Islet of Langerhans (tissue), 1 donor: ENCODE data around the gene FAM210B.
"Not testable (repeated sequence)": the region's sequence is repeated elsewhere in the genome, so short reads cannot be mapped to it uniquely, and the experiment has no call there.

Experiments
- FAIRE-seq: peaks from one replicate; lab custom pipeline; 2011; peaks lifted over from hg19 to GRCh38; lab: Jason Lieb, UNC

FAM210B gene

GRCh38 chr20:56393653-56394052 is 34.9 kb downstream of the FAM210B start:
- no peak for FAIRE-seq

DNA sequence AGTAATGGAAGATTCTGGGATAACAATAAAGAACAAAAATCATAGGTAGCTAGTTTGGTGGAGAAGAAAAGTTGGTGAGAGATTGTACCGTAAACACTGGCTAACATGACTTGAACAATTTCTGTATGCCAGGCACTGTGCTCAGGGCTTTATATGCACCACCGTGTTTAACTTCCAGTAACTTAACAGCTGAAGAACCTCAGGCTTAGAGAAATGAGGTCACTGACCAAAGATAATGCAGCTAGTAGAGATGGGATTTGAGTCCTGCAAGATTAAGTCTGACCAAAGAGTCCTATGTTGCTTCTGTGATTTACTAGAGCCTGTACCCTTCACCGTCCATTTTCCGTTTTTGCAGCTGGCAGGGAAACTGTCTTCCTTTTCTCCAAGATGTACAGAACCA is 36.4 kb downstream of the FAM210B start:
- no peak for FAIRE-seq

DNA sequence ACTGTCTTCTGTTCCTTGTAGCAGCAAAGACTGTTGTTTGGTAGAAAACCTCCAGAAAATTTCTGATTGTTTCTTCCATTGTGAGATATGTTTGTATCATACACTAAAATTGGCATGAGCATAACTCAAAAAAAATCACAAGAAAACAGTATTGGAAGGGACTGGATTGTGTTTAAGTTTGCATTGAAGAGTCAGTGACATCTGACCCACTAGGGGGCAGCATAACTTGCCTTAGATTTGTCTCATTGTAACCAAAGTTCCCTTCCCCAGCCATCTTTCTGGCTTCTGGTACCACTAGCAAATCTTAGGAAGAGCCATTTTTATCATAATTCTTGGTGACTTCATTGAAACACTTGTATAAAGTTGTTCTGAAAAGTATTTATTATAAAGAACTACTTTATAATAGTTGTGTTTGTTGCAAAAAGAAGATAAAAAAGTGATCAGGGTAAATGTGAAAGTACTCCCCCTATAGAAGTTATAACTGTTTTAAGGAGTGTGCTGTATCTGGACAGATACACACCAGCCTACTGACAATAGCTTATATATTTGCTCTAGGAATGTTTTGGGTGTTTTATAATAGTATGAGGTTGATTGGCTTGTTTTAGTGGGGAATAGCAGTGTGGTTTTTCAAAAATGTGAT is 41.3 kb downstream of the FAM210B start:
- FAIRE-seq: no peak

DNA sequence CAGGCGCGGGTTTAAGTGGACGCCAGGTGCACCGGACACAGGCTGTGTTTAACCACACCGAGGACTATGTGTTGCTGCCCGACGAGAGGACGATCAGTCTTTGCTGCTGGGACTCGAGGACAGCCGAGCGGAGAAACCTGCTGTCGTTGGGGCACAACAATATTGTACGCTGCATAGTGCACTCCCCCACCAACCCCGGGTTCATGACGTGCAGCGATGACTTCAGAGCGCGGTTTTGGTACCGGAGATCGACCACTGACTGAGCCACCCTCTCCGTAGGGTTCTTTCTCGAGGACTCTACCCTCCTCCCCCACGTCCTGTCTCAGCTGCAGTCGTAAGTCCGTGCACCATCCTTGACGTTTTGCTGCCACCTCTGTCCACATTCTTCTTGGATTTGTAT is 44.7 kb downstream of the FAM210B start:
- FAIRE-seq: no peak

DNA sequence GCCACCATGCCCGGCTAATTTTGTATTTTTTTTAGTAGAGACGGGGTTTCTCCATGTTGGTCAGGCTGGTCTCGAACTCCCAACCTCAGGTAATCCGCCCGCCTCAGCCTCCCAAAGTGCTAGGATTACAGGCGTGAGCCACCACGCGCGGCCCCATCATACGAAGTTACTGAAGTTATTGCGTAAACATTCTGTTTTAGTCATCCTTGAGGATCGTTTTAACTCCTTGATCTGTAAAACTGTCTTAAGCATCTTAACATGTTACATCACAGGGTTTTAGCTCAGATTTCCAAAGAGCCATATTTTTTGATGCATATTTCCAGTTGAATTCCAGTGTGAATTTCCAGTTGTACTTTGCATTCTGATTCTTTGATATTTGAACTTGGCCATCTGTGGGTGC is 46.6 kb downstream of the FAM210B start:
- not testable (repeated sequence) for FAIRE-seq

DNA sequence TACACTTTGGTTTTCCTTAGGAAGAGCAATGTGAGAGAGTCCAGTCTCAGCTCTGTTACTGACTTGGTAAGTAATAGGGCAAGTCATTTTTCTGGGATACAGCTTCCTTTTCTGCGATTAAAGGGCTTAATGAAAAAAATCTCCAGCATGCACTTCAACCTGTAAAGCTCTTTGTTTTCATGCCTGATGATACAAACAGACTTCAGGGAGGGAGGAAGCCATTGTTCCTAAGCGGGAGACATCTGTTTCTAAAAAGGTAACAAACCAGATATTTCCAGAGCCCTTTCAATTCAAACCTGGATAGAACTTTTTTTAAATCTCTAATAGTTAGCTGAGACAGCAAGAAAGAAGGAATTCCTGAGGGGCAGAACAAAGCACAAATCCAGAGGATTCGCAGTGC is 48.1 kb downstream of the FAM210B start:
- FAIRE-seq: no peak

GRCh38 chr20:56409521-56409920 is 50.7 kb downstream of the FAM210B start:
- FAIRE-seq: no peak

DNA sequence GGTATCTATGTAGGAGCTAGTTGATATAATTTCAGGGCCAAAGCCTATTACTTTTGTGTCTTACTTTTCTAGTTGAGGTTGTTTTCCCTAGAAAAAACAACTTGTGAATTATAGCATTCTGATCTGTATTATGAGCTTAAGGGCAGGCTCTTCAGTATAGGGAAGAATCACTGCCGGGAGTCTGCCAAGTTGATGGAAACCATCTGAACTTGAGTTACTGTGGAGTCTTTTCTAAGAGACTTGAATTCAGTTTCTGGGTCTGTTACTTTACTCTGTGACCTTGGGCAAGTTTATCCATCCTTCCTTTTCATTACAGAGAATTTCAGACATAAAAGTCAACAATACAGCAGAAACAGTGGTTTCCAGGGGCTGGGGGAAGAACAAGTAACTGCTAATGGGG is 51.2 kb downstream of the FAM210B start:
- no peak for FAIRE-seq

DNA sequence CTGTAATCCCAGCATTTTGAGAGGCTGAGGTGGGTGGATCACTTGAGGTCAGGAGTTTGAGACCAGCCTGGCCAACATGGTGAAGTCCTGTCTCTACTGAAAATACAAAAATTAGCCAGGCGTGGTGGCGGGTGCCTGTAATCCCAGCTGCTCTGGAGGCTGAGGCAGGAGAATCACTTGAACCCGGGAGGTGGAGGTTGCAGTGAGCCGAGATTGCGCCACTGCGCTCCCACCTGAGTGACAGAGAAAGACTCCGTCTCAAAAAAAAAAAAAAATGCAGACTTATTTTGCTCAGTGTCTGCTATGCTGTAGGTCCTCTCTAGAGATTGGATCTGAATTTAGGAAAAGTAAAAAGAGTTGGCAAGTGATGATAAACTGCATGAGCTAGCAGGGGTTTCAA is 52.5 kb downstream of the FAM210B start:
- not testable (repeated sequence) for FAIRE-seq

DNA sequence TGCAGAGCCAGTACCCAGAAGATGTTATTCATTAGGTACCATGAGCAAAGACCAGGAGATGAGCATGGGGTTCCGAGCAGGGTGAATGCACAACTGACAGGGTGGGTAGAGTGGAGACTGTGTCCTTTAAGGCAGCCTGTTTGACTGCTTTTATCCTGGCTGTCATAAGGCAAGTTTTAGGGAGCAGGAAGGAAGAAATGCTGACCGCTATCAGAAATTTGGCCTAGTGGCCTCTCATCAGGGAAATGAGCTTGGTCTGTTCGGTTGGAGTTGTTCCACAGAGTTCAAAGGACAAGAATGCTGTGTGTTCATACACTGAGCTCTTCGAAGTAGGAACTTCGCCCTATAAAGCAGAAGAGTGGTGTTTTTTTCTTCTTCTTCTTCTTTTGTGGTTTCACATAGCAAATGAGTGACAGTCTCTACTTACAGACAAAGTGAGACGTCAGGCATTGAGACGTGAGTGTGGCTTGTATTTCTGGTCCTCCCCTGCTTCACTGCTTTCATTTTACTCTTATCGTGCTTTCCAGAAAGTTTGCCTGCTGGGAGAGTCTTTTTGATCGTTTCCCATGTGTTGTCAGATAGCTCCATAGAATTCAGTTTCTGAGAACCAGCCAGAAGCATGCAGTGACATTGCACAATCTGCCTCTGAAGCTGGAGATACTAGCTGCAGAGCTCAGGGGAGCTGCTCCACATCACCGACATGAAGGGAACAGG is 53.1 kb downstream of the FAM210B start, which contains the start of gene CASS4:
TSS of gene CASS4 (plus strand) at position 502 of the 714 bp plus-strand sequence. CDS start at position 701, 199 bp downstream.
- FAIRE-seq: no peak

DNA sequence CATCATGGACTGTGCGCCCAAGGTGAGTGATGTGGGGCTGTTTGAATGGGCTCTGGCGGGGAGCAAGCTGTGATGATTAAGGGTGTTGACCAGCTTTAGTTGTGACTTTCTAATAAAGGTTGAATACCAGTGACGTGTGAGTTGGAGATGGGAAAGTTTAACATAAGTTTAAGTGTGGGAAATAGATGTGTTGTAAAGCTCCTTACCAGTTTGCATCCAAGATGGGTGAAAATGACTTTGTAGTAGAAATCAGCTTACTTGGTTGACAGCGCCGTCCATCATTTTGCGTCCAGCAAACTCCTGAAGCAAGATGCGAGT is 53.7 kb downstream of the FAM210B start:
- FAIRE-seq: no peak

GRCh38 chr20:56412949-56413348 is 54.2 kb downstream of the FAM210B start:
- FAIRE-seq: no peak

DNA sequence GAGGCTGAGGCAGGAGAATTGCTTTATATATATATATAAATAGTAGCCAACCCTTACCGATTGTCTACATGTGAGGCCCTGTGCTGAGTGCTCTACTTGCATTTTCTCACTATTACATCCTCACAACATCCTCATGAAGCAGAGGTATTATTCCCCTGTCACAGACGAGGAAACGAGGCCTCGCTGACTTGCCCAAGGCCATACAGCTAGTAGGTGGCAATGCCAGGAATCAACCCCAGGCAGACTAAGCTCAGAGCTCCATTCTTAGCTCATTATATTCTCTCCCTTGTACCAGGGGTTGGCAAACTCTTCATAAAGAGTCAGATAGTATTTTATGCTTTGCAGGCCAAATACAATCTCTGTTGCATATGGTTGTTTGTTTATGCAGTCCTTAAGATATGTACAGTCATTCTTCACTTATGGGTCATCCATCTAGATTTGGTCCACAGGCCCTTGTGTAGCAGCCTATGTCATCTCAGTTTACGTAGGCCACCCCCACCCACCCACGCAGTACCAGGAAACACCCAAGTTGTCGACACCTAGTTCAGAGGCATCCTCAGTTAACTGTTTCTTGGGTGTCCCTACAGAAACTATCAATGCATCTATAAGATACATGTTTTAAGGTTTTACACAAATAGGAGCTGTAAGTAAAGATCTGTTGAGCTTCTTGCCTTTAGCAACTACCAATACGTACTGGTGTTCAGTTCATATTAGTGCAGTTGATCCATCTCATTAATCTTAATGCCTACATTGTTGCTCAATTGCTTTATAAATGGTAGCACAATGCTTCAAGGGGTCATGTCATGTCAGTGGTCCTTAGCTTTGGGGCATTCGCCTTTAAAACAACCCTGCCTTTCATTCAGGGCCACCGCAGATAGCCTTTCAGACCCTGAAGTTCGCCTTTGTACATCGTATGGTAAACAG is 56.3 kb downstream of the FAM210B start:
- FAIRE-seq: no peak

- no peak for FAIRE-seq
Measured at GRCh38 chr20:56417402-56417801, 58.6 kb downstream of the FAM210B start.

- FAIRE-seq: no peak
Measured at GRCh38 chr20:56417911-56418310, 59.1 kb downstream of the FAM210B start.
